Upper lobe of left lung (tissue), 6 donors: Measurements from ENCODE around the gene ASIC2. TPM values are rescaled to one million over a fixed set of nuclear protein-coding genes. Genes with fewer than 3 reads are reported as not detected.

Experiments
- ATAC-seq, 2 donors: fragments of 200-7000 bp; cut with Tn5 transposase; one replicate each; pipeline ENCODE4 v1.9.1; 2022; ENCODE audit warnings: mild to moderate bottlenecking in 2 of 2, moderate library complexity in 2 of 2; ENCODE audit not compliant: low FRiP score in 2 of 2
- DNase-seq, 2 donors: peaks; one replicate each; pipeline ENCODE4 v3.0.0-alpha.2; 2019 to 2020
- H3K27ac ChIP-seq, 4 donors: fragments of 200-600 bp; sonication (generic); one replicate each; pipeline ENCODE4 v1.5.1; 2016 to 2019
- H3K27me3 ChIP-seq, 4 donors: fragments of 200-600 bp; sonication (generic); one replicate each; pipeline ENCODE4 v1.5.1; 2017 to 2019
- H3K36me3 ChIP-seq, 4 donors: fragments of 200-600 bp; sonication (generic); one replicate each; pipeline ENCODE4 v1.5.1; 2016 to 2019
- H3K4me1 ChIP-seq, 4 donors: fragments of 200-600 bp; sonication (generic); one replicate each; pipeline ENCODE4 v1.5.1; 2018 to 2019
- H3K4me3 ChIP-seq, 4 donors: fragments of 200-600 bp; sonication (generic); one replicate each; pipeline ENCODE4 v1.5.1; 2017 to 2019; ENCODE audit warnings: mild to moderate bottlenecking in 2 of 4, moderate library complexity in 1 of 4
- H3K9me3 ChIP-seq, 4 donors: fragments of 200-600 bp; sonication (generic); one replicate each; pipeline ENCODE4 v1.5.1; 2018 to 2019
- EP300 ChIP-seq, 4 donors: sonication (generic); formaldehyde crosslinking; IDR thresholded peaks; one replicate each; pipeline ENCODE4 v1.5.1; 2017; ENCODE audit warnings: antibody characterized with exemption in 4 of 4, control low read depth in 2 of 4
- POLR2A ChIP-seq, 4 donors: fragments of 450-650 bp; IDR thresholded peaks; one replicate each; pipeline ENCODE4 v1.5.1; 2016 to 2017; ENCODE audit warnings: antibody characterized with exemption in 4 of 4, mild to moderate bottlenecking in 2 of 4
- POLR2AphosphoS5 ChIP-seq, 2 donors: sonication (generic); formaldehyde crosslinking; IDR thresholded peaks; one replicate each; pipeline ENCODE4 v1.5.1; 2017; ENCODE audit warnings: antibody characterized with exemption in 2 of 2
- WGBS, 2 donors: methylation state at CpG; one replicate each; pipeline ENCODE4 v1.1.5; 2017 to 2018; 5-methylcytosine and 5-hydroxymethylcytosine counted together
- total RNA-seq, 6 donors: library from RNA; depleted of rRNA in 4 of 6; stranded (reverse); fragments of >200 nt in 4 of 6; gene quantifications; one replicate each; pipeline versions ENCODE4 v1.1.0 to v1.2.1, GENCODE V29; 2016 to 2021
- TF ChIP-seq, protein P1 (sequence below), 6 experiments: fragments of 450-650 bp in 4 of 6; fragments of 200-600 bp in 2 of 6; sonication (generic) in 2 of 6; IDR thresholded peaks; one replicate each; pipeline ENCODE4 v1.5.1; 2016 to 2019; ENCODE audit warnings: antibody characterized with exemption in 6 of 6
- donor health status: DM: no; HTN: no; CAD: no; lungs with moderate emphysema.
- donor health status: DM: no; HTN: yes; CAD: no; lungs with severe emphysema.

Gene ASIC2
- total RNA-seq, 6 donors from 2014 or later, result 0.17 TPM; not detected in 5

GRCh38 chr17:33202021-33202420 is 91.1 kb downstream of the ASIC2 start:
- TF ChIP-seq EP300 (IDR thresholded peaks at IDR 0.05) (no peak), POLR2A (IDR thresholded peaks at IDR 0.05) (no peak), POLR2AphosphoS5 (IDR thresholded peaks at IDR 0.05) (no peak)
- TF ChIP-seq, protein P1, sequence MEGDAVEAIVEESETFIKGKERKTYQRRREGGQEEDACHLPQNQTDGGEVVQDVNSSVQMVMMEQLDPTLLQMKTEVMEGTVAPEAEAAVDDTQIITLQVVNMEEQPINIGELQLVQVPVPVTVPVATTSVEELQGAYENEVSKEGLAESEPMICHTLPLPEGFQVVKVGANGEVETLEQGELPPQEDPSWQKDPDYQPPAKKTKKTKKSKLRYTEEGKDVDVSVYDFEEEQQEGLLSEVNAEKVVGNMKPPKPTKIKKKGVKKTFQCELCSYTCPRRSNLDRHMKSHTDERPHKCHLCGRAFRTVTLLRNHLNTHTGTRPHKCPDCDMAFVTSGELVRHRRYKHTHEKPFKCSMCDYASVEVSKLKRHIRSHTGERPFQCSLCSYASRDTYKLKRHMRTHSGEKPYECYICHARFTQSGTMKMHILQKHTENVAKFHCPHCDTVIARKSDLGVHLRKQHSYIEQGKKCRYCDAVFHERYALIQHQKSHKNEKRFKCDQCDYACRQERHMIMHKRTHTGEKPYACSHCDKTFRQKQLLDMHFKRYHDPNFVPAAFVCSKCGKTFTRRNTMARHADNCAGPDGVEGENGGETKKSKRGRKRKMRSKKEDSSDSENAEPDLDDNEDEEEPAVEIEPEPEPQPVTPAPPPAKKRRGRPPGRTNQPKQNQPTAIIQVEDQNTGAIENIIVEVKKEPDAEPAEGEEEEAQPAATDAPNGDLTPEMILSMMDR (IDR thresholded peaks at IDR 0.05), result no peak
- ATAC-seq, result no peak

DNA sequence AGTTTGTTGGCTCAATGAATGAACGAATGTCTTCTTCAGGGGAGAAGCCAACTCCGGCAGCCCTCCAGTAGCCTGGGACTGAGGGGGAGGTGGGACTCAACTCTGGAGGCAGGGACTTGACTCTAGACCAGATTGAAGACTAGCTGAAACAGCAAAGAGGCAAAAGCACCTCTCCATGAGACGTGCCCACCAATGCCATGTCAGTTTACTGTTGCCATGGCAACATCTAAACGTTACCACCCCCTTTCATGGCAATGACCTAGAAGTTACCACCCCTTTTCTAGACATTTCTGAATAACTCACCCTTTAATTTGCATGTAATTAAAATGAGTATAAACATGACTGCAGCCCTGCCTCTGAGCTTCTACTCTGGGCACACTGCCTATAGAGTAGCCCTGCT is 91.8 kb downstream of the ASIC2 start:
- no peaks in the 10 kb centered on the region for H3K9me3 ChIP-seq
- no peaks in the 10 kb centered on the region for H3K27me3 ChIP-seq
- no peak for TF ChIP-seq EP300 (IDR thresholded peaks at IDR 0.05)
- TF ChIP-seq, protein P1 (IDR thresholded peaks at IDR 0.05), result no peak
- no peak for TF ChIP-seq POLR2AphosphoS5 (IDR thresholded peaks at IDR 0.05)
- TF ChIP-seq POLR2A (IDR thresholded peaks at IDR 0.05), result no peak
- H3K4me3 ChIP-seq, result no peak overlapping the region
- 71 to 73% methylated on average over 4 of the region's 4 CpGs for WGBS, 2 donors
- H3K36me3 ChIP-seq, result no peaks in the 10 kb centered on the region
- DNase-seq (no peak), ATAC-seq (no peak)
- H3K4me1 ChIP-seq, result no peaks in the 10 kb centered on the region
- H3K27ac ChIP-seq, result no peak overlapping the region

More at GRCh38 chr17:33202021-33202420, 91.1 kb downstream of the ASIC2 start:
- DNase-seq, result no peak
- no peaks in the 10 kb centered on the region for H3K27me3 ChIP-seq
- no peak overlapping the region for H3K27ac ChIP-seq
- H3K4me1 ChIP-seq, result no peaks in the 10 kb centered on the region
- WGBS, 2 donors, result 74 to 84% methylated on average over 7 of the region's 7 CpGs
- no peaks in the 10 kb centered on the region for H3K9me3 ChIP-seq
- no peaks in the 10 kb centered on the region for H3K36me3 ChIP-seq
- H3K4me3 ChIP-seq, result no peak overlapping the region

DNA sequence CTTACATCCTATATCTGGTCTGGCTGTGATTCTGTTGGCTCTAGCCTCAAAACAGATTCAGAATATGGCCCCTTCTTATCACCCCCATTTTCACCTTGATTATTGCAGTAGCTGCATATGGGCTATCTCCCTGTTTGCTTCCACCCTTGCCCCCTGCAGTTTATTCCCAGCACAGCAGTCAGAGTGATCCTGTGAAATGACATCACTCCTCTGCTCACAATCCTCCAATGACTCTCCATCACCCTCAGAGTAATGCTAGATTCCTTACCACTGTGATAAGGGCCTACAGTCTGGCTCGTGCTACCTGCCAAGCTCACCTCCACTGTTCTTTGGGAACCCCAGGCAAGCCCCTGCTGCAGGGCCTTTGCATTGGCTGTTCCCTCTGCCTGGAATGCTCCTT is 92.5 kb downstream of the ASIC2 start:
- TF ChIP-seq, protein P1 (IDR thresholded peaks at IDR 0.05), result no peak
- no peak for TF ChIP-seq EP300 (IDR thresholded peaks at IDR 0.05)
- TF ChIP-seq POLR2A (IDR thresholded peaks at IDR 0.05), result no peak
- no peak for TF ChIP-seq POLR2AphosphoS5 (IDR thresholded peaks at IDR 0.05)
- 21 to 44% methylated on average over 1 of the region's 1 CpG for WGBS, 2 donors
- no peaks in the 10 kb centered on the region for H3K9me3 ChIP-seq
- H3K4me1 ChIP-seq, result no peaks in the 10 kb centered on the region
- ATAC-seq (no peak), DNase-seq (no peak)
- H3K27me3 ChIP-seq, result no peaks in the 10 kb centered on the region
- no peak overlapping the region for H3K27ac ChIP-seq
- no peak overlapping the region for H3K4me3 ChIP-seq
- no peaks in the 10 kb centered on the region for H3K36me3 ChIP-seq

GRCh38 chr17:33199571-33200510 is 93.3 kb downstream of the ASIC2 start:
- no peak for TF ChIP-seq EP300 (IDR thresholded peaks at IDR 0.05)
- TF ChIP-seq POLR2A (IDR thresholded peaks at IDR 0.05), result no peak
- TF ChIP-seq, protein P1 (IDR thresholded peaks at IDR 0.05), result no peak
- no peak for TF ChIP-seq POLR2AphosphoS5 (IDR thresholded peaks at IDR 0.05)
- ATAC-seq, result no peak
- Histone ChIP-seq H3K27ac (no peak overlapping the region), H3K9me3 (no peaks in the 10 kb centered on the region), H3K4me3 (no peak overlapping the region), H3K4me1 (no peaks in the 10 kb centered on the region), H3K27me3 (no peaks in the 10 kb centered on the region), H3K36me3 (no peaks in the 10 kb centered on the region)
- DNase-seq, result no peak
- WGBS, 2 donors, result 71 to 74% methylated on average over 12 of the region's 12 CpGs
